Smooth muscle cell of the brain vasculature (primary cell): ENCODE measurements around the gene CCDC171.

Source experiments
- DNase-seq: peaks from one replicate; pipeline ENCODE4 v3.0.0-alpha.2; 2012; ENCODE audit warnings: low read depth, low spot score

CCDC171 gene

GRCh38 chr9:15873573-15874177 lies 320.8 kb downstream of the CCDC171 start:
- DNase-seq, result peak; percentile 56

- DNase-seq, result no peak
These were observed 329.5 kb downstream of the CCDC171 start for GRCh38 chr9:15882328-15882727.

GRCh38 chr9:15882883-15883282 lies 330.0 kb downstream of the CCDC171 start:
- no peak for DNase-seq

GRCh38 chr9:15885464-15885863 lies 332.6 kb downstream of the CCDC171 start:
- no peak for DNase-seq

GRCh38 chr9:15889555-15889954 lies 336.7 kb downstream of the CCDC171 start:
- DNase-seq, result no peak

GRCh38 chr9:15901572-15901971 lies 348.7 kb downstream of the CCDC171 start:
- no peak for DNase-seq

GRCh38 chr9:15909297-15909696 lies 356.5 kb downstream of the CCDC171 start:
- DNase-seq, result no peak

- no peak for DNase-seq
These were observed 362.9 kb downstream of the CCDC171 start for GRCh38 chr9:15915711-15916110.

- DNase-seq, result no peak
These were observed 374.3 kb downstream of the CCDC171 start for GRCh38 chr9:15927161-15927560.

- no peak for DNase-seq
These were observed 382.9 kb downstream of the CCDC171 start for GRCh38 chr9:15935661-15936305.

GRCh38 chr9:15936306-15936921 lies 383.6 kb downstream of the CCDC171 start:
- DNase-seq, result peak; percentile 33

- DNase-seq, result no peak
These were observed 390.1 kb downstream of the CCDC171 start for GRCh38 chr9:15942831-15943424.

GRCh38 chr9:15944341-15944740 lies 391.5 kb downstream of the CCDC171 start:
- DNase-seq, result no peak

- DNase-seq, result no peak
These were observed 406.8 kb downstream of the CCDC171 start for GRCh38 chr9:15959663-15960062.

GRCh38 chr9:15961217-15961616 lies 408.4 kb downstream of the CCDC171 start:
- DNase-seq, result no peak

- no peak for DNase-seq
These were observed 412.5 kb downstream of the CCDC171 start for GRCh38 chr9:15965246-15965745.

GRCh38 chr9:15966471-15966870 lies 413.6 kb downstream of the CCDC171 start:
- DNase-seq, result no peak

- DNase-seq, result no peak
These were observed 414.2 kb downstream of the CCDC171 start for GRCh38 chr9:15967068-15967467.

- DNase-seq, result no peak
These were observed 419.9 kb downstream of the CCDC171 start for GRCh38 chr9:15972760-15973159.

GRCh38 chr9:15975101-15975778 lies 422.4 kb downstream of the CCDC171 start:
- DNase-seq, result no peak

GRCh38 chr9:15977438-15977837 lies 424.6 kb downstream of the CCDC171 start:
- DNase-seq, result no peak

GRCh38 chr9:15982182-15982581 lies 429.3 kb downstream of the CCDC171 start:
- no peak for DNase-seq
